HUES64 (cell line): ENCODE measurements around the gene ATRN.
"Not testable (repeated sequence)": the region's sequence is repeated elsewhere in the genome, so short reads cannot be mapped to it uniquely, and the experiment has no call there.

Experiments used
- H3K27ac ChIP-seq: 2 replicates; pipeline ENCODE4 v1.7.0; 2013; ENCODE audit warnings: low read depth, low read length, inconsistent platforms
- H3K27me3 ChIP-seq: 2 replicates; pipeline ENCODE4 v1.6.1; 2013; ENCODE audit warnings: mild to moderate bottlenecking, low read length; ENCODE audit not compliant: insufficient read depth
- H3K36me3 ChIP-seq: 2 replicates; pipeline ENCODE4 v1.6.1; 2013; ENCODE audit warnings: mild to moderate bottlenecking, low read length; ENCODE audit not compliant: insufficient read depth
- H3K4me1 ChIP-seq: 2 replicates; pipeline ENCODE4 v1.6.1; 2013; ENCODE audit warnings: mild to moderate bottlenecking, low read length, moderate library complexity; ENCODE audit not compliant: insufficient read depth
- H3K4me3 ChIP-seq: 2 replicates; pipeline ENCODE4 v1.5.1; 2013; ENCODE audit warnings: mild to moderate bottlenecking, low read length, moderate library complexity
- H3K9ac ChIP-seq: 2 replicates; pipeline ENCODE4 v1.6.1; 2013; ENCODE audit warnings: mild to moderate bottlenecking, low read depth, low read length
- H3K9me3 ChIP-seq: 2 replicates; pipeline ENCODE4 v1.6.1; 2013; ENCODE audit warnings: low read depth, low read length; ENCODE audit not compliant: insufficient read depth
- WGBS: fragments of 150-250, 120-280 bp; methylation state at CpG from one replicate; pipeline ENCODE4 v1.1.7; 2013; ENCODE audit warnings: missing lambda C conversion rate; 5-methylcytosine and 5-hydroxymethylcytosine counted together

The ATRN gene

DNA sequence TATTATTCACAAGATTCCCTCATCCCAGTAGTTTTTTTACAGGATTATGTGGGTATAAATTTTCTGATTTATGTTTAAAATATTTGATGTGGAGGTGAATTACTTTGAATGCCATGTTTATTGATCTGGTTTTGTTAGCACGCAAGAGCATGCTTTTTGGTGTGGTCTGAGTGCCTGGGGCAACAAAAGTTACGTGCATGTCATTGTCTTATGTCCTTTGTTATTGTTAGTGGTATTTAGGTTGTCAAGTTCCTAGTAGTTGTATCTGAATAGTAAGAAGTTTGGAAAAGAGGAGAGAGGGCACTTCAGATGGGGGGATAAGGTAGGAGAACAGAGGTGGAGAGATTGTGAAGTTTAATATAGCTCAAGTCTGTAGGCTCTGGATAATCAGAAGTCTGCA, 95.0 kb downstream of the ATRN start:
- no peak overlapping the region for H3K4me3 ChIP-seq
- H3K36me3 ChIP-seq = peaks cover 5% of the 10 kb centered on the region; the same call in 1 of the 2 replicates
- no peak overlapping the region for H3K27ac ChIP-seq
- H3K9ac ChIP-seq = no peak overlapping the region
- no peaks in the 10 kb centered on the region for H3K9me3 ChIP-seq
- H3K27me3 ChIP-seq = no peaks in the 10 kb centered on the region
- H3K4me1 ChIP-seq = peaks cover 8% of the 10 kb centered on the region
- WGBS = 62% methylated on average over 2 of the region's 2 CpGs

DNA sequence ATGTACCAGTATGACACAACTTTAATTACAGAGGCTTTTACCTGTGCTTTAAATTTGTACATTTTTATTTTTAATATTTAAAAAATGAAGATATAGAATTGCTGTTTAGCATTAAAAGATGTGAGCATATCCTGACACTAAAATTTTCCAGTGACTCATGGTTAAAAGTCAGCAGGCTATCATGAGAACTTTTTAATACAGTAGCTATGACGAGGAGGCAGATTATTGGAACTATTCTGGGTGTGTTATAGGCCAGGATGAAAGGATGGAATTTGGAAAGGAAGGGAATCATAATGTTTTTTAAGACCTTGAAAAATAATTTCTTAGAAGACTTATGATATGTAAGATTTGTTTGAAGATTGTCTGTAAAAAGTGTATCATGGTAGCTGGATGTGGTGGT, 101.3 kb downstream of the ATRN start:
- Histone ChIP-seq H3K4me3 (no peak overlapping the region), H3K4me1 (no peaks in the 10 kb centered on the region), H3K27ac (no peak overlapping the region), H3K36me3 (peaks cover 18% of the 10 kb centered on the region; the same call in 1 of the 2 replicates), H3K9me3 (no peaks in the 10 kb centered on the region), H3K9ac (no peak overlapping the region), H3K27me3 (no peaks in the 10 kb centered on the region)
- 95% methylated on average over 1 of the region's 1 CpG for WGBS

DNA sequence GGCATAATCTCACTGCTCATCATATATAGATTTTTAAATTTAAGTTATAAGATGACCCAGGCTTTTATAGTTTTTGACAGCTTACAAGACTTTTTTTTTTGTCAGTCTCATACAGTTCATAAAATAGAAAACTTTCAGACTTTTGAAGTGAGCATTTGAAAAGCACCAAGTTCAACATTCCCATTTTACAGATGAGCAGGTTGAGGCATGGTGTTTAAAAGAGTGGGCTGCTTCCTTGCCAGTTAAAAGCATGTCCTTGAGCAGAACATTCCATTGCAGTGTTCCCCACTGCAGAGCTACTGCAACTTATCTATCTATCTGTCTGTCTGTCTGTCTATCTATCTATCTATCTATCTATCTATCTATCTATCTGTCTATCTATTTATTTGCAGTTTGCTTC, 105.5 kb downstream of the ATRN start:
- Histone ChIP-seq H3K4me3 (no peak overlapping the region), H3K27me3 (no peaks in the 10 kb centered on the region), H3K9me3 (no peaks in the 10 kb centered on the region), H3K4me1 (no peaks in the 10 kb centered on the region), H3K9ac (no peak overlapping the region), H3K27ac (no peak overlapping the region), H3K36me3 (peaks cover 25% of the 10 kb centered on the region; the same call in 1 of the 2 replicates)

GRCh38 chr20:3577366-3577765, 106.5 kb downstream of the ATRN start:
- H3K4me3 ChIP-seq = no peak overlapping the region
- H3K27ac ChIP-seq = no peak overlapping the region
- H3K36me3 ChIP-seq = peaks cover 26% of the 10 kb centered on the region; the same call in 1 of the 2 replicates
- WGBS = 95% methylated on average over 1 of the region's 1 CpG
- H3K9ac ChIP-seq = no peak overlapping the region
- H3K27me3 ChIP-seq = no peaks in the 10 kb centered on the region
- no peaks in the 10 kb centered on the region for H3K4me1 ChIP-seq
- no peaks in the 10 kb centered on the region for H3K9me3 ChIP-seq

DNA sequence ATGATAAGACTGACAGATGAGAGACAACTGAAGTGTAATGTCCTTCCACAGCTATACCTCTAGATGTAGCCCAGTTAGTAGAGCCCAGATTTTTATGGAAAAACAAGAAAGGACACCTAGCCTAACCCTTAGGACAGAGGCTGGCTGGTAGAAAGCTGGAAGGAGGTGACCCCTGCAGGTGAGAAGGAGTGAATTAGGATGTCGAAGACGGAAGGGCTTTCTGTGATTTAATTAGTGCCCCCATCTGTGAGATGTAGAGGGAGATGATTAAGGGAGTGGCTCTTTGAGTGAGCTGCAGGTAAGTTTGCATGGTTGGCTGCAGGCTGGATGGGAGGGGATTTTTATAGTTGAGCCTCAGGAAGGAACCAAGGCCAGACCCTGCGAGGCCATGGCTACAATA, 109.6 kb downstream of the ATRN start:
- Histone ChIP-seq H3K27ac (no peak overlapping the region), H3K27me3 (no peaks in the 10 kb centered on the region), H3K4me3 (no peak overlapping the region), H3K4me1 (no peaks in the 10 kb centered on the region), H3K9me3 (no peaks in the 10 kb centered on the region), H3K36me3 (peaks cover 43% of the 10 kb centered on the region), H3K9ac (no peak overlapping the region)
- WGBS = 74% methylated on average over 3 of the region's 3 CpGs

DNA sequence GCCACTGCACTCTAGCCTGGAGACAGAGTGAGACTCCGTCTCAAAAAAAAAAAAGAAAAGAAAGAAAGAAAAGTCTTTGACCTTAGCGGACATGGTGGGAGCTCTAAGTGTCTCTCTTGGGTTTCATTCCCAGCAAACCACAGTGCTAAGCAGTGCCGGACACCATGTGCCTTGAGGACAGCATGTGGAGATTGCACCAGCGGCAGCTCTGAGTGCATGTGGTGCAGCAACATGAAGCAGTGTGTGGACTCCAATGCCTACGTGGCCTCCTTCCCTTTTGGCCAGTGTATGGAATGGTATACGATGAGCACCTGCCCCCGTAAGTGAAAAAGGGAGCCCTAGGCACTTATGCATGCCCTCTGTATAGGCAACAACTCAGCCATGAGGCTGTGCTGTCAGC, 112.9 kb downstream of the ATRN start:
- peaks cover 31% of the 10 kb centered on the region for H3K36me3 ChIP-seq
- no peak overlapping the region for H3K4me3 ChIP-seq
- no peak overlapping the region for H3K27ac ChIP-seq
- peaks cover 7% of the 10 kb centered on the region; the same call in 1 of the 2 replicates for H3K9me3 ChIP-seq
- no peak overlapping the region for H3K9ac ChIP-seq
- H3K4me1 ChIP-seq = no peaks in the 10 kb centered on the region
- 83% methylated on average over 7 of the region's 7 CpGs for WGBS
- H3K27me3 ChIP-seq = no peaks in the 10 kb centered on the region

DNA sequence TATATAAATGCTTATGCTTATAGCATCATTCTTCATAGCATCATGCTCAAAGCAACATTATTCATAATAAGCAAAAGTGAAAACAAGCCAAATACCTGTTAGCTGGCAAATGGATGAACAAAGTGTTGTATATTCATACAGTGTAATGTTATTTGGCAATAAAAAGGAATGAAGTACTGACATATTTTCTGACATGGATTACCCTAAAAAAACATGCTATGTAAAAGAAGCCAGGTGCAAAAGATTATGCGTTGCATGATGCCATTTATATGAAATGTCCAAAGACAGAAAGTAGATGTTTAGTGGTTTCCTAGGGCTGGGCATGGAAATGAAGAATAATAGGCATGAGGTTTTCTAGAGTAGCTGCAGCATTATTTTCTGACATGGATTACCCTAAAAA, 115.3 kb downstream of the ATRN start:
- Histone ChIP-seq H3K4me3 (no peak overlapping the region), H3K27ac (no peak overlapping the region), H3K9ac (no peak overlapping the region), H3K9me3 (peaks cover 7% of the 10 kb centered on the region; the same call in 1 of the 2 replicates), H3K27me3 (no peaks in the 10 kb centered on the region), H3K4me1 (no peaks in the 10 kb centered on the region), H3K36me3 (peaks cover 33% of the 10 kb centered on the region)
- WGBS = 98% methylated on average over 1 of the region's 1 CpG

DNA sequence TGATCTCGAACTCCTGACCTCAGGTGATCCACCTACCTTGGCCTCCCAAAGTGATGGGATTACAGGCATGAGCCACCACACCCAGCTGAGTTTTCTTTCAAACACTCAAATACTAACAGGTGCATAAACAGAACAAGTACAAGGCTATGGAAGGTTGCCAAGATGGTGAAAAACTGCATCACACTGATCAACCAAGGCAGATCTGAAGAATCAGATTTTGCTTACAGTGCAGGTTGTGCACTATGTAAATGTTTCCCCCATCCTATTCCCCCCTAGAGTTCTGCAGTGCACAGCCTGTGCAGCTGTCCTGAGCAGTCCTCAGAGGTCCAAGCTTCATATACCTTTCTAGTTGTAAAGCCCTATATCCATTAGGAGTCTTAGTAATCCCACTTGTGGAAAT, 119.3 kb downstream of the ATRN start:
- no peaks in the 10 kb centered on the region for H3K27me3 ChIP-seq
- no peak overlapping the region for H3K9ac ChIP-seq
- no peaks in the 10 kb centered on the region for H3K4me1 ChIP-seq
- no peak overlapping the region for H3K4me3 ChIP-seq
- peaks cover 34% of the 10 kb centered on the region for H3K36me3 ChIP-seq
- peaks cover 7% of the 10 kb centered on the region; the same call in 1 of the 2 replicates for H3K9me3 ChIP-seq
- no peak overlapping the region for H3K27ac ChIP-seq
- 95% methylated on average over 1 of the region's 1 CpG for WGBS

GRCh38 chr20:3592931-3593330, 122.1 kb downstream of the ATRN start:
- no peaks in the 10 kb centered on the region for H3K4me1 ChIP-seq
- H3K27me3 ChIP-seq = no peaks in the 10 kb centered on the region
- H3K36me3 ChIP-seq = peaks cover 31% of the 10 kb centered on the region
- no peak overlapping the region for H3K4me3 ChIP-seq
- no peak overlapping the region for H3K9ac ChIP-seq
- no peak overlapping the region for H3K27ac ChIP-seq
- H3K9me3 ChIP-seq = no peaks in the 10 kb centered on the region
- 91% methylated on average over 4 of the region's 4 CpGs for WGBS

DNA sequence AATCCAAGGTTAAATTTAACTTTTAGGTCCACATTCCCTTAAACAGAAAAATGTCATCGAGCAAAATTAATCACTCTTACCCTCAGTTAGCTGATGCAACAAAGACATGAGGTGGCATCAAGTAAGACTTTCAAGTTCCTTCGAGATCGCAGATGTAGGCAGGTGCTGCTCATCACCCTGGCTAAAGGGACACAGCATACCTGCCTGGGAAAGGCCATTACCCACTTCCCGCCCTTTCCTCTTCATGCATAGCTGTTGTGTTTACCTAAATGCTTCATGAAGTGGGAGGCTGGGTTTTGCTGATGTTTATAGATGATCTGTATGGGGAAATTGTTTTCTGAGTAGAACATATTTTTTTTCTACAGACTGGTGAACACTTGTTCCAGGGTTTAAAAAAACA, 124.7 kb downstream of the ATRN start:
- no peaks in the 10 kb centered on the region for H3K4me1 ChIP-seq
- 97% methylated on average over 4 of the region's 4 CpGs for WGBS

DNA sequence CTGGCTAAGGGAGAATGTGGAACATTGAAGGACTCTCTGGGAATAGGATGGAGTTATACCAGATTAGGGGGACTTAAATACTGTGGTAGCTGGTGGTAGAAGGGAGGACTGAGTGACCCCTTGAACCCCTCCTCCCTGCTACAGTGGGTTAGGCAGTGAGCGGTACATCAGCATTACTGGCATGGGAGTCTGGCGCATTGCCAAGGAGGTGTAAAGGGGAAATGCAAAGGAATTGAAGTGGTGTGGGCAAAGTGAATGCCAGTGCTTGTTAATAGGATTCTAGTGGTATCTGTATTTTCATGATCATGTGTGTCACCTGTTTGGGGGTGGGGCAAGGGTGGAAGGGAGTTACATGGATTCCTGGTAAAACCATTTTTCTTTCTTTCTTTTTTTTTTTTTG, 132.3 kb downstream of the ATRN start:
- Histone ChIP-seq H3K9ac (no peak overlapping the region), H3K27me3 (no peaks in the 10 kb centered on the region), H3K4me3 (no peak overlapping the region), H3K9me3 (no peaks in the 10 kb centered on the region), H3K36me3 (peaks cover 23% of the 10 kb centered on the region), H3K4me1 (no peaks in the 10 kb centered on the region), H3K27ac (no peak overlapping the region)
- 98% methylated on average over 2 of the region's 2 CpGs for WGBS

More for the DNA sequence above, 124.7 kb downstream of the ATRN start:
- peaks cover 41% of the 10 kb centered on the region for H3K36me3 ChIP-seq
- no peaks in the 10 kb centered on the region for H3K27me3 ChIP-seq
- no peak overlapping the region for H3K9ac ChIP-seq
- H3K27ac ChIP-seq = no peak overlapping the region
- no peaks in the 10 kb centered on the region for H3K9me3 ChIP-seq
- no peak overlapping the region for H3K4me3 ChIP-seq

DNA sequence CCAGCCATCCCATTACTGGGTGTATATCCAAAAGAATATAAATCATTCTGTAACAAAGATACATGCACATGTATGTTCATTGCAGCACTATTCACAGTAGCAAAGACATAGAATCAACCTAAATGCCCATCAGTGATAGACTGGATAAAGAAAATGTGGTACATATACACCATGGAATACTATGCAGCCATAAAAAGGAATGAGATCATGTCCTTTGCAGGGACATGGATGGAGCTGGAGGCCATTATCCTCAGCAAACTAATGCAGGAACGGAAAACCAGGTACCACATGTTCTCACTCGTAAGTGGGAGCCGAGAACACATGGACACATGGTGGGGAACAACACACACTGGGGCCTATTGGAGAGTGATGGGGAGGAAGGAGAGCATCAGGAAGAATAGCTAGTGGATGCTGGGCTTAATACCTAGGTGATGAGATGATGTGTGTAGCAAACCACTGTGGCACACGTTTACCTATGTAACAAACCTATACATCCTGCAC, 134.6 kb downstream of the ATRN start:
- 97% methylated on average over 4 of the region's 4 CpGs for WGBS

More for the DNA sequence above, 134.6 kb downstream of the ATRN start:
- H3K9ac ChIP-seq, H3K4me1 ChIP-seq, H3K27ac ChIP-seq, H3K4me3 ChIP-seq, H3K27me3 ChIP-seq, H3K9me3 ChIP-seq: not testable (repeated sequence)
- peaks cover 15% of the 10 kb centered on the region for H3K36me3 ChIP-seq
